ENCODE results near the gene FN1. TPM values are rescaled to one million over a fixed set of nuclear protein-coding genes. Genes with fewer than 3 reads are reported as not detected.

Gene FN1
- total RNA-seq, 1 donor from 2014 or later, result 909 TPM

GRCh38 chr2:215386566-215386965 lies 49.3 kb downstream of the FN1 start:
- TF ChIP-seq, protein P1, sequence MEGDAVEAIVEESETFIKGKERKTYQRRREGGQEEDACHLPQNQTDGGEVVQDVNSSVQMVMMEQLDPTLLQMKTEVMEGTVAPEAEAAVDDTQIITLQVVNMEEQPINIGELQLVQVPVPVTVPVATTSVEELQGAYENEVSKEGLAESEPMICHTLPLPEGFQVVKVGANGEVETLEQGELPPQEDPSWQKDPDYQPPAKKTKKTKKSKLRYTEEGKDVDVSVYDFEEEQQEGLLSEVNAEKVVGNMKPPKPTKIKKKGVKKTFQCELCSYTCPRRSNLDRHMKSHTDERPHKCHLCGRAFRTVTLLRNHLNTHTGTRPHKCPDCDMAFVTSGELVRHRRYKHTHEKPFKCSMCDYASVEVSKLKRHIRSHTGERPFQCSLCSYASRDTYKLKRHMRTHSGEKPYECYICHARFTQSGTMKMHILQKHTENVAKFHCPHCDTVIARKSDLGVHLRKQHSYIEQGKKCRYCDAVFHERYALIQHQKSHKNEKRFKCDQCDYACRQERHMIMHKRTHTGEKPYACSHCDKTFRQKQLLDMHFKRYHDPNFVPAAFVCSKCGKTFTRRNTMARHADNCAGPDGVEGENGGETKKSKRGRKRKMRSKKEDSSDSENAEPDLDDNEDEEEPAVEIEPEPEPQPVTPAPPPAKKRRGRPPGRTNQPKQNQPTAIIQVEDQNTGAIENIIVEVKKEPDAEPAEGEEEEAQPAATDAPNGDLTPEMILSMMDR (IDR thresholded peaks at IDR 0.05; ENCODE audit: unreplicated experiment), result no peak
- Mint-ChIP-seq H3K36me3 (peaks cover 37% of the 10 kb centered on the region), H3K27ac (no peak overlapping the region), H3K9me3 (no peaks in the 10 kb centered on the region), H3K4me3 (no peak overlapping the region), H3K27me3 (ENCODE audit: low read depth) (no peaks in the 10 kb centered on the region), H3K4me1 (no peaks in the 10 kb centered on the region)
- DNase-seq (ENCODE audit: low spot score in 2 of 2, unreplicated experiment in 2 of 2), result no peak

GRCh38 chr2:215384710-215385109 lies 51.2 kb downstream of the FN1 start:
- Mint-ChIP-seq H3K27ac (no peak overlapping the region), H3K4me3 (no peak overlapping the region), H3K9me3 (no peaks in the 10 kb centered on the region), H3K36me3 (peaks cover 35% of the 10 kb centered on the region), H3K4me1 (no peaks in the 10 kb centered on the region), H3K27me3 (ENCODE audit: low read depth) (no peaks in the 10 kb centered on the region)
- DNase-seq (ENCODE audit: low spot score in 2 of 2, unreplicated experiment in 2 of 2), result no peak
- TF ChIP-seq, protein P1 (IDR thresholded peaks at IDR 0.05; ENCODE audit: unreplicated experiment), result no peak

DNA sequence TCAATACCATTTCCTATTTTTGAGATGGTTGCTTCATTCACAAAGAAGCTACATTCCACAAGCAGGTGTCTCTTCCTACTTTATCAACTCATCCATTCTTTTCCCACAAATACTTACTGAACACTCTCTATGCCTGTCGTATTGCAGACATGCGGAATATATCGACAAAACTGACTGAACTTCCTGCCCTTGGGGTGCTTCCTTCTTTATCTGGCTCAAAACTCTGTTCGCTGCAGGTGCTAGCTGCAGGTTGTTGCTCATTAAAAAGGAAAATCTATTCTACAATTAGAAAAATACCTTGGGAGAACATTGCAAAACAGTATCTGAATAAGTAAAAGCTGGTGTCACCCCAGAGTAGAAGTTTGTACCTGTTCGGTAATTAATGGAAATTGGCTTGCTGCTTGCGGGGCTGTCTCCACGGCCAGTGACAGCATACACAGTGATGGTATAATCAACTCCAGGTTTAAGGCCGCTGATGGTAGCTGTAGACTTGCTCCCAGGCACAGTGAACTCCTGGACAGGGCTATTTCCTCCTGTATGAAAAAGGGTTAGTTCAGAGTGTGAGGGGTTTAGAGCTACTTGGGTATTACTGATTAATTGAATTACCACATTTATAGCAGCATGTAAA lies 52.1 kb downstream of the FN1 start:
- no peak overlapping the region for H3K27ac Mint-ChIP-seq
- TF ChIP-seq, protein P1 (IDR thresholded peaks at IDR 0.05; ENCODE audit: unreplicated experiment), result no peak
- H3K36me3 Mint-ChIP-seq, result peaks cover 37% of the 10 kb centered on the region
- no peaks in the 10 kb centered on the region for H3K9me3 Mint-ChIP-seq
- no peak for DNase-seq (ENCODE audit: low spot score in 2 of 2, unreplicated experiment in 2 of 2)
- no peak overlapping the region for H3K4me3 Mint-ChIP-seq
- H3K27me3 Mint-ChIP-seq (ENCODE audit: low read depth), result no peaks in the 10 kb centered on the region
- H3K4me1 Mint-ChIP-seq, result no peaks in the 10 kb centered on the region

DNA sequence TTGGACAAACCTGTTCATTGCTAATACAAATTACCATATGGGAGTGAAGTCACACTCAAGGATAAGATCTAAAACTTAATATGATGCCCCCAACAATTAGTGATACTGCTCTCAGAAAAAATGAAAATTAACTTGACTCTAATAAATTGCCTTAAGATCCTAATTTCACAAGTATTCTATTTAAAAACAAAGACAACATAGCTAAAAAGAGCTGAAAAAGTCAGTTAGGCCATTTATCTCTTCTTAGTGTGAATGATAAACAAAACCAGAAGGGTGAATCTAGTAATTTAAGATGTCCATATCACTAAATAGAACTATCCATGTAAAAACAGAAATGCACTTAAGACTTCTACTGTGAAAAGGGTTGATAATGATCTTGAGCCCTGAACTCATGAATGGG lies 53.4 kb downstream of the FN1 start:
- Mint-ChIP-seq H3K4me3 (no peak overlapping the region), H3K27ac (no peak overlapping the region), H3K9me3 (no peaks in the 10 kb centered on the region), H3K4me1 (no peaks in the 10 kb centered on the region), H3K36me3 (peaks cover 42% of the 10 kb centered on the region), H3K27me3 (ENCODE audit: low read depth) (no peaks in the 10 kb centered on the region)
- DNase-seq (ENCODE audit: low spot score in 2 of 2, unreplicated experiment in 2 of 2), result no peak
- TF ChIP-seq, protein P1 (IDR thresholded peaks at IDR 0.05; ENCODE audit: unreplicated experiment), result no peak

DNA sequence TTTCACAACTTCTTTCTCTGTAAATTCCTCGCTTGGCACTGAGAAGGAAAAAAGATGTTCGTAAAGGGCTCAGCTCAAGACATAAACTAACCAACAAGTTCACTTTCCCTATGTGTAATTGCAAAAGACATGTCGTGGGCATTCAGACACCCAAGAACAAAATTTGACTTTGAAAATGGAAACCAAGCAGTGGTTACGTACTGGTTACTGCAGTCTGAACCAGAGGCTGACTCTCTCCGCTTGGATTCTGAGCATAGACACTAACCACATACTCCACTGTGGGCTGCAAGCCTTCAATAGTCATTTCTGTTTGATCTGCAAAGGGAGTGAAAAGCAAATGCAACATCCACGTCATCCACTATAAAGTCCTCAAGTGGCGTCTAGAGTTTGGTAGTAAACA lies 53.9 kb downstream of the FN1 start:
- Mint-ChIP-seq H3K36me3 (peaks cover 39% of the 10 kb centered on the region), H3K27me3 (ENCODE audit: low read depth) (no peaks in the 10 kb centered on the region), H3K4me1 (no peaks in the 10 kb centered on the region), H3K9me3 (no peaks in the 10 kb centered on the region), H3K27ac (no peak overlapping the region), H3K4me3 (no peak overlapping the region)
- no peak for DNase-seq (ENCODE audit: low spot score in 2 of 2, unreplicated experiment in 2 of 2)
- TF ChIP-seq, protein P1 (IDR thresholded peaks at IDR 0.05; ENCODE audit: unreplicated experiment), result no peak

DNA sequence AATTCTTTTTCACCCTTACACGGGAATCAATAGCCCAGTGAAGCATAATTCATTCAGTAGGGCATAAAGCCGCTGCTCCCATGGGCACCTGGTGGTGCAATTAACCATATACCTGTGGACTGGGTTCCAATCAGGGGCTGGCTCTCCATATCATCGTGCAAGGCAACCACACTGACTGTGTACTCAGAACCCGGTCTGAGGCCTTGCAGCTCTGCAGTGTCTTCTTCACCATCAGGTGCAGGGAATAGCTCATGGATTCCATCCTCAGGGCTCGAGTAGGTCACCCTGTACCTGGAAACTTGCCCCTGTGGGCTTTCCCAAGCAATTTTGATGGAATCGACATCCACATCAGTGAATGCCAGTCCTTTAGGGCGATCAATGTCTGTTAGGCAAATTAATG lies 55.2 kb downstream of the FN1 start:
- Mint-ChIP-seq H3K4me1 (no peaks in the 10 kb centered on the region), H3K36me3 (peaks cover 35% of the 10 kb centered on the region), H3K4me3 (no peak overlapping the region), H3K27me3 (ENCODE audit: low read depth) (no peaks in the 10 kb centered on the region), H3K9me3 (no peaks in the 10 kb centered on the region), H3K27ac (no peak overlapping the region)
- TF ChIP-seq, protein P1 (IDR thresholded peaks at IDR 0.05; ENCODE audit: unreplicated experiment), result no peak
- no peak for DNase-seq (ENCODE audit: low spot score in 2 of 2, unreplicated experiment in 2 of 2)
